ENCODE data around the gene DHRS13.
"Not testable (repeated sequence)": the region's sequence is repeated elsewhere in the genome, so short reads cannot be mapped to it uniquely, and the experiment has no call there.

DHRS13 gene

DNA sequence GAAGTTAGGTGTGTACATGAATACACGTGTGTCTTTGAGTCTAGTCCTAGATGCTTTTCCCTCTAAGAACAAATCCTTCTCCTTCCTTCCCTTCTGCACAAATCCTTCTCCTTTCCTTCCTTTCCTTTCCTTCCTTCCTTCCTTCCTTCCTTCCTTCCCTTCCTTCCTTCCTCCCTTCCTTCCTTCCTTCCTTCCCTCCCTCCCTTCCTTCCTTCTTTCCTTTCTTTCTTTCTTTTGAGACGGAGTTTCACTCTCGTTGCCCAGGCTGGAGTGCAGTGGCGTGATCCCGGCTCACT is 615 bp upstream of the DHRS13 start:
- DNase-seq (ENCODE audit: low read depth), result not testable (repeated sequence)

GRCh38 chr17:28901866-28902818 is 737 bp downstream of the DHRS13 start:
- DNase-seq (ENCODE audit: low read depth), result no peak

DNA sequence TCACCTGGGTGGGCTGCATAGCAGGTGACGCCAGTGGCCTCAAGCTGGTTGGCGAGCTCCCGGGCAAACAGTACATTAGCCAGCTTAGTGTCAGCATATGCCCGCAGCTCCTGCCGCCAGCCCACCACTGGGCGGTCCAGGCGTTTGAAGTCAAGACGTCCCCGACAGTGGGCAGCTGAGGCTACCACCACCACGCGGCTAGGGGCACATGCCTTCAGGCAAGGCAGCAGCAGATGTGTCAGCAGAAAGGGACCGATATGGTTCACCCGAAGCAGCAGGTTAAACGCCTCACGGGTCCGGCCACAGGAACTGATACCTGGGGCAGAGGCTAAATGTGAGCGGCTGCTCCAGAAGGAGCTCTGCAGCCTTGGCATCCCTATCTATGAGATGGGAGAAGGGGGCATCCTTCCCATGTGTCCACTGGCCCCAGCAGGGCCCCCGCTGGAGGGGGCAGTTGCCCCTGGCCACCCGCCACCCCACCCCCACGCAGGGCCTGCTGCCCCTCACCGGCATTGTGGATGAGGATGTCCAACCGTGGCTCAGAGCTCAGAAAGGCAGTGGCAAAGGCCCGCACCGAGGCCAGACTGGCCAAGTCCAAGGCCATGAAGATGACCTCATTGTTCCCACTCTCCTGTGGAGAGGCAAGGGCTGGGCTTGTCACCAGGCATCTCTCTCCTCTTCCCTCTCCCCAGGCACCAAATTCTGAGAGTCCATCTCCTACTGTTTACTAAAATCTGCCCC is 1.7 kb downstream of the DHRS13 start:
- DNase-seq (ENCODE audit: low read depth), result no peak

DNA sequence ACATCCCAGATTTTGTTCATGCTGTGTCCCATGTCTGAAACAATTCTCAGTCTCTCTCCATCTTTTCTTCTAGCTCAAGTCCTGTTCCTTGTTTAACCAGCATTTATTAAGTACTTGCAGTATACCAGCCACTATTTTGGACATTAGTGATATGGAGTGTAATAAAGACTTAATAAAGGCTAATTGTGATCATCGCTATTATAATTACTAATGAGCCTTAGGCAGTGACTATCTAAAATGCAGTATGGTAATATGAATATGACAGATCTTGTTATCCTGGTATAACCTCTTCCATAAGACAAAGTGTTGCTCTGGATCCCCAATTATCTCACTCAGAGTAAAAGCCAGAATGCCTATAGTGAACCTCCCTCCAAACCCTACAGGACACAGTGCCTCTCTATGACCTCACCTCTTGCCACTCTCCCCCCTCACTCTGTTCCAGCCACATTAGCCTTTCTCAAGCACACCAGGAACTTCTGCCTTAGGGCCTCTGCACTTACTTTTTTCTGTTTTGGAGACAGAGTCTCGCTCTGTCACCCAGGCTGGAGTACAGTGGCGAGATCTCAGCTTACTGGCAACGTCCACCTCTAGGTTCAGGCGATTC is 3.6 kb downstream of the DHRS13 start:
- no peak for DNase-seq (ENCODE audit: low read depth)

DNA sequence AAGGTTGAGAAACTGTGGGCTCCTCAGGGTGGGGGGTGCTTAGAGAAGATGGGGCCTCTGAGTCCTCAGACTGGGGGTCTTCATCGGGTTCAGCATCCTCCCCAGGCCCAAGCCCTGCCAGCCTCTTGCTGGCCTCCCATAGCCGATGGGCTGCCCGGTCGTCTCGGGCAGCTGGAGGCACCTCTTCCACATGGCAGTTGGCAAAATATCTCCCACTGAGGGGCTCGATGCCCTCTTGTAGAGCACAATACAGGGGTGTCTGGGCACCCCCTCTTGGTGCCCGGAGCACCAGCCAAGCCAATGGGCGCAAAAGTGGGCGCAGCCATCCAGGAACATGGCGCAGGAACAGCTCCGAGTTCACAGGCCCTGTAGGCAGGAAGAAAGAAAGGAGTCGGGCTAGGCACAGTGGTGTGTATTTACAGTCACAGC is 4.3 kb downstream of the DHRS13 start:
- DNase-seq (ENCODE audit: low read depth), result no peak

GRCh38 chr17:28897769-28898526 is 4.9 kb downstream of the DHRS13 start:
- no peak for DNase-seq (ENCODE audit: low read depth)

DNA sequence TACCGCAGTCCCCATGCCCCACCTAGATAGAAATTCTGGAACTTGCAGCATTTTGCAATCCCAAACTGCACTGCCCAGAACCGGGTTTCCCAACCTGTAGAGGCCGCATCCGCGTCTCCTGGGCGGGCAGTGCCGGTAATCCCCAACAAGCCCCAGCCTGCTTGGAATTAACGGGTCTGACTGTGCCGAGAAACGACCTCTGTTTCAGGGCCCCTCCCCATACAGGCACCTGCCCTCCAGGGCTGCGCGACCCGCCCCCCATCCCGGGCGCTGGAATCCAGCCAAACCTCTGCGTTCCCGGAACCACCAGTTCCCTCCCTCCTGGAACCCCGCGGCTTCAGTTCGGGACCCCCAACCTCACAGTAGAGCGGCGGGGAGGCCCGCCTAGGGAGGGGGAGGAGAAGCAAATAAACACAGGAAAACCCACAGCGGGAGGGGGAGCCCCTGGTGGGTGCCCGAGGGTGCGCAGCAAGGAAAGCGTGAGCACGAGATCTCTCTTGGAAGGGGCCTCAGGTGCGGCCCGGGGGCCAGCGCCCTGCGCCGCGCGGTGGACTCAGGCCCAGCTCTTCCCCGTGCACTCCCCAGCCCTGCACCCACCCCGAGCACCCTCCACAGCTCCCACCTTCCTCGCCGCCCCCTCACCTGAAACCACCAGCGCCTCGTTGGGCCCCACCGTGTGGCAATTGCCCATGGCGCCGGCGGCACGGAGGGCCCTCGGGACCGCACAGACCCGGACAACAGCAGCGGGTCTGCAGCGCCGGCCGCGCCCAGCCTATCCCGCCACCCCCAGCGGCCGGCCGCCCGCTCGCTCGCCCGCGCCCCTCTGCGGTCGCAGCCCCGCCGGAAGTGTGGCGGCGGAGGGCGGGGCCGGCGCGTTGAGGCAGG is 5.8 kb downstream of the DHRS13 start, which contains the start of gene FLOT2:
Gene FLOT2, minus strand, starts transcription at position 850 of the 885 bp plus-strand sequence. Its CDS starts 159 bp downstream, at position 691.
- peak; percentile 63 for DNase-seq (ENCODE audit: low read depth)

- no peak for DNase-seq (ENCODE audit: low read depth)
Observed at GRCh38 chr17:28896491-28896883, 6.4 kb downstream of the DHRS13 start.

- no peak for DNase-seq (ENCODE audit: low read depth)
Observed at GRCh38 chr17:28895794-28896447, 7.0 kb downstream of the DHRS13 start.

- not testable (repeated sequence) for DNase-seq (ENCODE audit: low read depth)
Observed at GRCh38 chr17:28893248-28894183, 9.4 kb downstream of the DHRS13 start.

DNA sequence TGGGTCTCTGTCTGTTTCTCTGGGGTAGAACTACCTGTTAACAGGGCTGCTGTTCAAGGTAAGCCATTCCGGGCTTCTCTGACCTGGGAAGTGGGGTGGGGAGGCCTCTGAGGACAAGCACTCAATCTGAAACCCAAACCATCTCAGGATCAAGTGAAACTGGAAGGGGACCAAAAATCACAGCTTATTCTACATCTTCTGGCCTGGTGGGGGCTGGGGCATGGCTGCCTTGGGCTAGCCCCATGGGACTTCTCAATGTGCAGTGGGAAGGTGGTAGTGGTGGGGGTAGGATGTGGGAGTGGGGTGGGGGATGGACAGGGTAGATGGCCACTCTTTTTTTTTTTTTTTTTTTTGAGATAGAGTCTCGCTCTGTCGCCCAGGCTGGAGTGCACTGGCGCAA is 10.9 kb downstream of the DHRS13 start:
- no peak for DNase-seq (ENCODE audit: low read depth)

GRCh38 chr17:28891201-28891600 is 11.7 kb downstream of the DHRS13 start:
- no peak for DNase-seq (ENCODE audit: low read depth)

GRCh38 chr17:28889996-28890395 is 12.9 kb downstream of the DHRS13 start:
- no peak for DNase-seq (ENCODE audit: low read depth)

GRCh38 chr17:28888832-28889231 is 14.0 kb downstream of the DHRS13 start:
- no peak for DNase-seq (ENCODE audit: low read depth)

DNA sequence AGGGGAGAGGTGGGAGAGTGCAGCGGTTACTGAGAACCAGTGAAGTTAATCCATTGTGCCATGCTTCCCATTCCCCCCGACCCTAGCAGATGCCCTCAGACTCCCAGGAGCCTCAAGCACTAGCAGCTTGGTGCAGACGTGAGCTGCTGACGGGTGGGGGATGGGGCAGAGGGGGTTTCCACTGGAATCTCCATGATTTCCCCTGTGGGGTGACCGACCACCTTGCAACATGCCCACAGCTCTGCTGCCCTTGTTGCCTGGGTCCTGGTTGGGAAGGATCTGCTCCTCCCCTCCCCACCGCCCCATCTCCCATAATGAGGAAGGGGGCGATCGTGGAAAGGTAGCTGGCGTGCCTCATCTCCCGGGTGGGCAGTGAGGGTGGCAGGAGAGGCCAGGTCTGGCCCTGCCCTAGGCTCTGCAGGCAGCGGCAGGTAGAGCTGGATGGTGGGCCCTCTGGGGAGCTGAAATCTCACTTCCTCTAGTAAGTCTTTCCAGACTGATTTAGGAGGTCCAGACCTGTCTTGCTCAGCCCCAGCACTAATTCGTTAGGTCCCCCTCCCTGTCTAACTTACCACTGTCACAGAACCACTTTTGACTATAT is 14.9 kb downstream of the DHRS13 start:
- DNase-seq (ENCODE audit: low read depth), result no peak

- DNase-seq (ENCODE audit: low read depth), result no peak
Observed at GRCh38 chr17:28885951-28886350, 16.9 kb downstream of the DHRS13 start.

GRCh38 chr17:28885363-28885762 is 17.5 kb downstream of the DHRS13 start:
- DNase-seq (ENCODE audit: low read depth), result no peak

DNA sequence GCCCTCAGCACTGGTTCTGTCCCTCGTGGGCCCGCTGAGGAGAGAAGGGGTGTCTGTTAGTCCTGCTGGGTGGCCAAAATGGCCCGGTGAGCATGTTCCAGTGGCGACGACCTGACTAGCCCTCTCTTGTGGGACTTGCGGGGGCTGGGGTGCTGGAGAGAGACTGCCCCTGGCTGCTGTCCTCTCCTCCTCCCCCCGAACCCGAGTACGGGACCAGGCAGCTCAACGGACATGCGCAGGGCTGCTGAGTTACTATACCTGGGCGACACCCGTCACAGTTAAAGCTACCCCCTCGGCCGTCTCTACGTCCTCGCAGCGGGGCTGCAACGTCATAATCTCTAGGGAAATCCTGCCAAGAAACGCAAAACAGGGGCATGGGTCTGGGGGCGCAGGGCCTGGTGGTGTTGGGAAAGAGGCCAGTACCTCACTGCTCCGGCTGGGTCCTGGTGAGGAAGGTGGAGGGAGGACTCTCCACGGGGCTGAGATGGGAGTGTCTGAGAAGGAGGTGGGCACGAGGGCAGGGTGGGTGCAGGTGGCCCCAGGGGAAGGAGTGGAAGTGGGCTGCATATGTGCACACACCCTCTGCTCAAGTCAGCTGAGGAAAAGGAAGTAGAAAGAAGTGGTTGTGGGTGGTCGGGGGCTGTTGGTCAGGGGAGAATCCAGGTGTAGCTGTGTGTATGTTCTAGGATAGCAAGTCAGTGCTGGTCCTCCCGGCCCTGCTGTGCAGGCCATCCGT is 18.7 kb downstream of the DHRS13 start:
- DNase-seq (ENCODE audit: low read depth), result no peak

Data from fibroblast of gingiva (primary cell).